Smooth muscle cell (in vitro differentiated cells): ENCODE data around the gene NUMA1. TPM values are rescaled to one million over a fixed set of nuclear protein-coding genes. Genes with fewer than 3 reads are reported as not detected.

Source experiments
- DNase-seq: peaks from one replicate; lab custom pipeline; 2025; ENCODE audit not compliant: unreplicated experiment; lab: John Stamatoyannopoulos, UW
- H2AFZ ChIP-seq: fragments of 200-600 bp; sonication (generic); 2 replicates; pipeline ENCODE4 v1.6.0; 2016; ENCODE audit warnings: antibody characterized with exemption, low read depth, mild to moderate bottlenecking
- H3F3A ChIP-seq: fragments of 200-600 bp; sonication (generic); 2 replicates; pipeline ENCODE4 v1.6.0; 2017; ENCODE audit warnings: antibody characterized with exemption, low read depth
- H3K27ac ChIP-seq: fragments of 200-600 bp; sonication (generic); 2 replicates; pipeline ENCODE4 v1.5.1; 2016; ENCODE audit warnings: low read depth, mild to moderate bottlenecking
- H3K27me3 ChIP-seq: fragments of 200-600 bp; sonication (generic); 2 replicates; pipeline ENCODE4 v1.6.1; 2016; ENCODE audit warnings: low read depth, mild to moderate bottlenecking
- H3K36me3 ChIP-seq: fragments of 200-600 bp; sonication (generic); 2 replicates; pipeline ENCODE4 v1.5.1; 2016; ENCODE audit warnings: low read depth
- H3K4me1 ChIP-seq: fragments of 200-600 bp; sonication (generic); 2 replicates; pipeline ENCODE4 v1.5.1; 2016; ENCODE audit warnings: low read depth
- H3K4me2 ChIP-seq: fragments of 200-600 bp; sonication (generic); 2 replicates; pipeline ENCODE4 v1.6.0; 2016; ENCODE audit warnings: mild to moderate bottlenecking
- H3K4me3 ChIP-seq: fragments of 200-600 bp; sonication (generic); 2 replicates; pipeline ENCODE4 v1.5.1; 2016; ENCODE audit warnings: mild to moderate bottlenecking
- H3K79me2 ChIP-seq: fragments of 200-600 bp; sonication (generic); 2 replicates; pipeline ENCODE4 v1.6.0; 2016; ENCODE audit warnings: low read depth, mild to moderate bottlenecking
- H3K9ac ChIP-seq: fragments of 200-600 bp; sonication (generic); 2 replicates; pipeline ENCODE4 v1.6.0; 2016; ENCODE audit warnings: low read depth
- H3K9me3 ChIP-seq: fragments of 200-600 bp; sonication (generic); replicated peaks from 2 replicates; pipeline ENCODE4 v1.5.1; 2016; ENCODE audit warnings: low read depth
- H4K20me1 ChIP-seq: fragments of 200-600 bp; sonication (generic); 2 replicates; pipeline ENCODE4 v1.6.0; 2016; ENCODE audit warnings: low read depth
- CTCF ChIP-seq: fragments of 200-600 bp; sonication (generic); IDR thresholded peaks from 2 replicates; pipeline ENCODE4 v1.5.1; 2017; ENCODE audit warnings: borderline replicate concordance, mild to moderate bottlenecking, antibody characterized with exemption; ENCODE audit not compliant: insufficient read depth, poor library complexity, severe bottlenecking
- WGBS: methylation state at CpG from one replicate; pipeline ENCODE4 v1.1.7; 2016; ENCODE audit warnings: low lambda C conversion rate; 5-methylcytosine and 5-hydroxymethylcytosine counted together
- polyA plus RNA-seq: library from polyadenylated mRNA; unstranded; fragments of >200 nt; fragmentation: Nextera tagmentation; extraction: Ambion mirVana; gene quantifications from 2 replicates; pipeline ENCODE4 v1.2.1, GENCODE V29; 2016
- total RNA-seq: library from RNA; depleted of rRNA; stranded (reverse); fragments of >200 nt; gene quantifications from 2 replicates; pipeline ENCODE4 v1.2.3, GENCODE V29; 2014

The NUMA1 gene
- total and polyA plus RNA-seq, 2 experiments from 2014 or later: 72.4 to 107 TPM

- H3K27ac ChIP-seq: no peak overlapping the region
- peaks cover 8% of the 10 kb centered on the region for H3K4me1 ChIP-seq
- H3K27me3 ChIP-seq: no peaks in the 10 kb centered on the region
- no peaks in the 10 kb centered on the region for H3K9me3 ChIP-seq
- WGBS: 98% methylated on average over 3 of the region's 3 CpGs
- DNase-seq: no peak
- no peak overlapping the region for H3K9ac ChIP-seq
- TF ChIP-seq CTCF: no peak
- H4K20me1 ChIP-seq: no peaks in the 10 kb centered on the region
- no peak overlapping the region for H3K4me2 ChIP-seq
- H2AFZ ChIP-seq: no peak overlapping the region
- no peak overlapping the region for H3K4me3 ChIP-seq
- no peaks in the 10 kb centered on the region for H3K36me3 ChIP-seq
- no peaks in the 10 kb centered on the region for H3F3A ChIP-seq
- peaks cover 37% of the 10 kb centered on the region for H3K79me2 ChIP-seq
Observed at GRCh38 chr11:72098741-72099140, 18.4 kb upstream of the NUMA1 start.

DNA sequence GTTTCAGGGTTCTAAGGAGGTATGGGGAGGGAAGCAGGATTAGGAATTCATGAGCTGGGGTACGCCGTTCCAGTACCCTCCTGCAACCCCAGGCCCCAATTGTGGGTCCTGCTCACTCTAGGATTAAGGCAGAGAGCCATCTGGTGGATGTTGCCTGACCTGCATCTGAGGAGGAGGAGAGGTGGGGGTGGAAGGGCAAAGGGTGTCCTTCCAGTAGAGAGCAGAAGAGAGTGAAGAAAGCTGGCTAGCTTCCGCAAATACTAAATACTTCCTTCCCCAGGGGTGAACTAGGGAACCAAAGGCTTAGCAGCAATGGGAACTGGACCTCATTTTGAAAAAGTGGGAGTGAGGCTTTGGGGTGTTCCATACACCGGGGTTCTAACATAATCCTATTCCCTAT is 10.9 kb upstream of the NUMA1 start:
- no peak overlapping the region for H3K4me2 ChIP-seq
- peak overlapping the region; percentile 30 for H3K27ac ChIP-seq
- no peaks in the 10 kb centered on the region for H3K27me3 ChIP-seq
- 64% methylated on average over 4 of the region's 4 CpGs for WGBS
- H2AFZ ChIP-seq: no peak overlapping the region
- DNase-seq: peak; percentile 7
- no peak overlapping the region for H3K9ac ChIP-seq
- no peaks in the 10 kb centered on the region for H3K36me3 ChIP-seq
- no peaks in the 10 kb centered on the region for H3K79me2 ChIP-seq
- H4K20me1 ChIP-seq: no peaks in the 10 kb centered on the region
- peak; percentile 67 for TF ChIP-seq CTCF
- no peak overlapping the region for H3K4me3 ChIP-seq
- H3F3A ChIP-seq: no peaks in the 10 kb centered on the region
- H3K9me3 ChIP-seq: no peaks in the 10 kb centered on the region
- no peaks in the 10 kb centered on the region for H3K4me1 ChIP-seq

GRCh38 chr11:72088076-72088808 is 7.9 kb upstream of the NUMA1 start:
- DNase-seq: no peak
- Histone ChIP-seq H3K9ac (peak overlapping the region; percentile 61), H3F3A (no peaks in the 10 kb centered on the region), H3K4me3 (no peak overlapping the region), H3K79me2 (no peaks in the 10 kb centered on the region), H3K27ac (peak overlapping the region; percentile 89), H3K4me1 (no peaks in the 10 kb centered on the region), H3K36me3 (no peaks in the 10 kb centered on the region), H3K9me3 (no peaks in the 10 kb centered on the region), H3K4me2 (peak overlapping the region; percentile 27), H2AFZ (no peak overlapping the region), H4K20me1 (no peaks in the 10 kb centered on the region), H3K27me3 (no peaks in the 10 kb centered on the region)
- 59% methylated on average over 4 of the region's 4 CpGs for WGBS
- no peak for TF ChIP-seq CTCF
